IPS DF 4.7 (cell line): ENCODE data around the gene SNAPIN.

Source experiments
- DNase-seq: peaks from one replicate; pipeline ENCODE4 v3.0.0-alpha.2; 2013; ENCODE audit warnings: low spot score; ENCODE audit errors: extremely low read depth

Gene SNAPIN

GRCh38 chr1:153658400-153659174 lies at the start of gene SNAPIN:
Gene SNAPIN (plus strand): TSS chr1:153658703. CDS start chr1:153658744, 41 bp downstream.
- no peak for DNase-seq

GRCh38 chr1:153608742-153609584 lies 49.5 kb upstream of the SNAPIN start:
- no peak for DNase-seq

GRCh38 chr1:153609585-153609907 lies 49.0 kb upstream of the SNAPIN start:
- DNase-seq: no peak

- no peak for DNase-seq
These were observed 48.2 kb upstream of the SNAPIN start for GRCh38 chr1:153610334-153610733.

- no peak for DNase-seq
These were observed 47.6 kb upstream of the SNAPIN start for GRCh38 chr1:153610811-153611301.

- no peak for DNase-seq
These were observed 47.1 kb upstream of the SNAPIN start for GRCh38 chr1:153611356-153611755.

GRCh38 chr1:153612111-153612754 lies 46.3 kb upstream of the SNAPIN start:
- DNase-seq: no peak

GRCh38 chr1:153612755-153613331 lies 45.7 kb upstream of the SNAPIN start, which contains the start of gene S100A16:
Gene S100A16 (minus strand): TSS chr1:153613137. CDS start chr1:153608151, 4,986 bp downstream.
- no peak for DNase-seq

- DNase-seq: no peak
These were observed 45.1 kb upstream of the SNAPIN start for GRCh38 chr1:153613406-153613805.

GRCh38 chr1:153614189-153614900 lies 44.2 kb upstream of the SNAPIN start:
- no peak for DNase-seq

GRCh38 chr1:153614906-153615305 lies 43.6 kb upstream of the SNAPIN start:
- DNase-seq: no peak

GRCh38 chr1:153615406-153615805 lies 43.1 kb upstream of the SNAPIN start:
- DNase-seq: no peak

- DNase-seq: no peak
These were observed 42.2 kb upstream of the SNAPIN start, which contains the start of gene S100A14 for GRCh38 chr1:153616144-153616916. Gene S100A14 (minus strand): TSS chr1:153616325. CDS start chr1:153615858, 467 bp downstream.

GRCh38 chr1:153616917-153617311 lies 41.6 kb upstream of the SNAPIN start:
- no peak for DNase-seq

GRCh38 chr1:153617663-153618062 lies 40.8 kb upstream of the SNAPIN start:
- no peak for DNase-seq

- no peak for DNase-seq
These were observed 39.3 kb upstream of the SNAPIN start for GRCh38 chr1:153619171-153619570.

GRCh38 chr1:153623101-153623500 lies 35.4 kb upstream of the SNAPIN start:
- DNase-seq: no peak

- DNase-seq: no peak
These were observed 33.4 kb upstream of the SNAPIN start for GRCh38 chr1:153624965-153625611.

GRCh38 chr1:153626477-153626903 lies 32.0 kb upstream of the SNAPIN start:
- DNase-seq: no peak
